CD4-positive, alpha-beta memory T cell (primary cell): ENCODE data around the gene CITED2. TPM values are rescaled to one million over a fixed set of nuclear protein-coding genes. Genes with fewer than 3 reads are reported as not detected.
A peak's percentile ranks its signal among the peaks of the same experiment; 100 is the strongest.
"Not testable (repeated sequence)": the region's sequence is repeated elsewhere in the genome, so short reads cannot be mapped to it uniquely, and the experiment has no call there.

Source experiments
- CTCF ChIA-PET: fragments of 350-600 bp; sonication (Branson Sonifier 250); formaldehyde crosslinking; loops from one replicate; lab custom pipeline; 2021; ENCODE audit warnings: inconsistent platforms; ENCODE audit not compliant: partially characterized antibody; lab: Charles Lee
- POLR2A ChIA-PET: fragments of 350-600 bp; sonication (Branson Sonifier 250); formaldehyde crosslinking; loops from one replicate; lab custom pipeline; 2021; ENCODE audit not compliant: partially characterized antibody; lab: Charles Lee
- DNase-seq, 5 donors: peaks; one replicate each; pipeline versions ENCODE4 v3.0.0 to v3.0.0-alpha.2; 2020 to 2022; ENCODE audit warnings: mixed read lengths in 1 of 5
- H3K27ac ChIP-seq: one replicate; pipeline ENCODE4 v1.7.0; 2013; ENCODE audit warnings: low read depth, low read length
- H3K27me3 ChIP-seq: 2 replicates; pipeline ENCODE4 v1.7.0; 2013; ENCODE audit warnings: mild to moderate bottlenecking, low read length, moderate library complexity; ENCODE audit not compliant: insufficient read depth
- H3K36me3 ChIP-seq: 2 replicates; pipeline ENCODE4 v1.7.0; 2013; ENCODE audit warnings: mild to moderate bottlenecking, low read length, moderate library complexity; ENCODE audit not compliant: insufficient read depth
- H3K4me1 ChIP-seq: 2 replicates; pipeline ENCODE4 v1.7.0; 2013; ENCODE audit warnings: mild to moderate bottlenecking, low read length, moderate library complexity; ENCODE audit not compliant: insufficient read depth
- H3K4me3 ChIP-seq, 2 donors: one replicate each; pipeline ENCODE4 v1.7.0; 2013; ENCODE audit warnings: low read length in 2 of 2, mild to moderate bottlenecking in 1 of 2
- H3K9me3 ChIP-seq, 2 donors: one replicate each; pipeline ENCODE4 v1.7.0; 2013; ENCODE audit warnings: low read length in 2 of 2, control low read depth in 1 of 2; ENCODE audit not compliant: control insufficient read depth in 1 of 2
- H3K27ac Mint-ChIP-seq, 7 donors: one replicate each; pipeline ENCODE4 v1.8.0; 2020 to 2021; ENCODE audit warnings: mixed read lengths in 7 of 7, mild to moderate bottlenecking in 6 of 7, inconsistent platforms in 3 of 7, moderate library complexity in 3 of 7
- H3K27me3 Mint-ChIP-seq, 2 donors: one replicate each; pipeline ENCODE4 v1.8.0; 2020 to 2021; ENCODE audit warnings: mixed read lengths in 2 of 2
- H3K36me3 Mint-ChIP-seq, 2 donors: one replicate each; pipeline ENCODE4 v1.8.0; 2020 to 2021; ENCODE audit warnings: mixed read lengths in 2 of 2, inconsistent platforms in 1 of 2, mild to moderate bottlenecking in 1 of 2
- H3K4me1 Mint-ChIP-seq, 4 donors: one replicate each; pipeline ENCODE4 v1.8.0; 2020 to 2021; ENCODE audit warnings: mixed read lengths in 4 of 4, mild to moderate bottlenecking in 1 of 4
- H3K4me3 Mint-ChIP-seq, 8 donors: one replicate each; pipeline ENCODE4 v1.8.0; 2020 to 2021; ENCODE audit warnings: mixed read lengths in 8 of 8, mild to moderate bottlenecking in 7 of 8, moderate library complexity in 6 of 8, inconsistent platforms in 3 of 8
- H3K9me3 Mint-ChIP-seq, 8 donors: one replicate each; pipeline ENCODE4 v1.8.0; 2020 to 2021; ENCODE audit warnings: mixed read lengths in 8 of 8, mild to moderate bottlenecking in 5 of 8, inconsistent platforms in 3 of 8, moderate library complexity in 1 of 8
- intact Hi-C: fragments of 100-400 bp; cut with micrococcal nuclease; formaldehyde crosslinking; loops from one replicate; pipeline ENCODE4 v1.15.1; 2023
- polyA plus RNA-seq, 2 donors: library from polyadenylated mRNA; unstranded; fragments of 300-500 nt; fragmentation: Illumina TruSeq; gene quantifications; one replicate each; pipeline ENCODE4 v1.2.3, GENCODE V29; 2021
- total RNA-seq, 2 experiments: library from RNA; stranded (reverse); gene quantifications; one replicate each; pipeline ENCODE4 v1.2.3, GENCODE V29; 2021

The CITED2 gene
- total and polyA plus RNA-seq, 4 experiments from 2014 or later: 37.1 to 118 (median 82.3) TPM

- Histone ChIP-seq H3K27ac (no peak overlapping the region), H3K4me3 (no peak overlapping the region), H3K27me3 (no peaks in the 10 kb centered on the region), H3K4me1 (peaks cover 47% of the 10 kb centered on the region), H3K36me3 (no peaks in the 10 kb centered on the region), H3K9me3 (no peaks in the 10 kb centered on the region)
- intact Hi-C loops: loop anchor here (1.0 to 5.0 kb wide), 3 partner anchors 527 to 1304 kb away; no protein-coding TSS in a partner anchor
- DNase-seq: no peak
- POLR2A ChIA-PET: interaction anchor here (1.2 kb wide), 1 partner anchor 149 kb away, joined by 3 read pairs; no protein-coding TSS in a partner anchor
- Mint-ChIP-seq H3K4me3 (no peak overlapping the region), H3K9me3 (peaks cover 0 to 1% (median 0%) of the 10 kb centered on the region in 8 donors), H3K36me3 (peaks cover 23 to 25% of the 10 kb centered on the region in 2 donors), H3K27ac (peak overlapping the region in 2 of 7 donors; percentile 10 to 99), H3K4me1 (peaks cover 36 to 63% (median 46%) of the 10 kb centered on the region in 4 donors), H3K27me3 (no peaks in the 10 kb centered on the region)
- CTCF ChIA-PET: interaction anchor here (1.4 to 4.9 kb wide), 2 partner anchors 10 to 149 kb away, joined by 4 to 238 read pairs; no protein-coding TSS in a partner anchor
These were observed 5.8 kb downstream of the CITED2 start for GRCh38 chr6:139368661-139369060.

GRCh38 chr6:139367810-139368351 lies 6.6 kb downstream of the CITED2 start:
- intact Hi-C loops: loop anchor here (5.0 kb wide), 1 partner anchor 1304 kb away; no protein-coding TSS in a partner anchor
- Histone ChIP-seq H3K9me3 (no peaks in the 10 kb centered on the region), H3K27me3 (no peaks in the 10 kb centered on the region), H3K36me3 (no peaks in the 10 kb centered on the region), H3K4me1 (peaks cover 47% of the 10 kb centered on the region), H3K4me3 (no peak overlapping the region), H3K27ac (no peak overlapping the region)
- H3K4me1 Mint-ChIP-seq: peaks cover 41 to 67% (median 52%) of the 10 kb centered on the region in 4 donors
- H3K36me3 Mint-ChIP-seq: peaks cover 18% of the 10 kb centered on the region in 2 donors
- peak overlapping the region in 1 of 8 donors; percentile 43 for H3K4me3 Mint-ChIP-seq
- no peak for DNase-seq
- ChIA-PET CTCF (interaction anchor here (1.3 to 4.9 kb wide), 3 partner anchors 11 to 148 kb away, joined by 4 to 238 read pairs (median 7); no protein-coding TSS in a partner anchor), POLR2A (interaction anchor here (0.8 to 1.2 kb wide), 2 partner anchors 76 to 148 kb away, joined by 3 read pairs; partner anchors contain the start of gene TXLNB)
- H3K9me3 Mint-ChIP-seq: no peaks in the 10 kb centered on the region
- peak overlapping the region in 6 of 7 donors; percentile 19 to 99 (median 62) for H3K27ac Mint-ChIP-seq
- no peaks in the 10 kb centered on the region for H3K27me3 Mint-ChIP-seq

GRCh38 chr6:139364982-139365379 lies 9.5 kb downstream of the CITED2 start:
- POLR2A ChIA-PET: interaction anchor here (0.6 to 2.9 kb wide), 18 partner anchors 9 to 591 kb away, joined by 3 to 50 read pairs (median 6); partner anchors contain the start of genes CCDC28A, CITED2, HECA and TXLNB

GRCh38 chr6:139364302-139364981 lies 10.0 kb downstream of the CITED2 start:
- no peaks in the 10 kb centered on the region for H3K9me3 ChIP-seq
- H3K4me1 ChIP-seq: peaks cover 20% of the 10 kb centered on the region
- H3K27ac Mint-ChIP-seq: peak overlapping the region in 6 of 7 donors; percentile 2 to 82 (median 62)
- H3K4me1 Mint-ChIP-seq: peaks cover 28 to 45% (median 33%) of the 10 kb centered on the region in 4 donors
- H3K4me3 ChIP-seq: no peak overlapping the region
- peak in 4 of 5 donors; percentile 66 to 74 (median 68) for DNase-seq
- no peaks in the 10 kb centered on the region for H3K9me3 Mint-ChIP-seq
- no peaks in the 10 kb centered on the region for H3K27me3 Mint-ChIP-seq
- ChIA-PET POLR2A (interaction anchor here (0.6 to 2.9 kb wide), 18 partner anchors 10 to 591 kb away, joined by 3 to 50 read pairs (median 6); partner anchors contain the start of genes CCDC28A, CITED2, HECA and TXLNB), CTCF (interaction anchor here (0.6 to 4.9 kb wide), 64 partner anchors 10 to 776 kb away, joined by 3 to 238 read pairs (median 4); partner anchors contain the start of genes CITED2, REPS1 and TXLNB)
- no peak overlapping the region for H3K27ac ChIP-seq
- no peaks in the 10 kb centered on the region for H3K36me3 Mint-ChIP-seq
- intact Hi-C loops: loop anchor here (1.0 to 5.0 kb wide), 8 partner anchors 42 to 548 kb away; partner anchors contain the start of gene TXLNB
- peak overlapping the region in 7 of 8 donors; percentile 27 to 64 (median 36) for H3K4me3 Mint-ChIP-seq
- H3K36me3 ChIP-seq: no peaks in the 10 kb centered on the region
- no peaks in the 10 kb centered on the region for H3K27me3 ChIP-seq

More at GRCh38 chr6:139364982-139365379, 9.5 kb downstream of the CITED2 start:
- Histone ChIP-seq H3K4me3 (no peak overlapping the region), H3K9me3 (no peaks in the 10 kb centered on the region), H3K4me1 (peaks cover 25% of the 10 kb centered on the region), H3K27me3 (no peaks in the 10 kb centered on the region), H3K36me3 (no peaks in the 10 kb centered on the region), H3K27ac (no peak overlapping the region)
- CTCF ChIA-PET: interaction anchor here (0.6 to 4.9 kb wide), 65 partner anchors 9 to 776 kb away, joined by 3 to 238 read pairs (median 4); partner anchors contain the start of genes CITED2, REPS1 and TXLNB
- intact Hi-C loops: loop anchor here (1.0 to 5.0 kb wide), 9 partner anchors 43 to 1307 kb away; partner anchors contain the start of gene TXLNB
- DNase-seq: no peak
- H3K27ac Mint-ChIP-seq: no peak overlapping the region
- no peak overlapping the region for H3K4me3 Mint-ChIP-seq
- H3K9me3 Mint-ChIP-seq: no peaks in the 10 kb centered on the region
- peaks cover 34 to 50% (median 38%) of the 10 kb centered on the region in 4 donors for H3K4me1 Mint-ChIP-seq
- no peaks in the 10 kb centered on the region for H3K36me3 Mint-ChIP-seq
- no peaks in the 10 kb centered on the region for H3K27me3 Mint-ChIP-seq

GRCh38 chr6:139363797-139364196 lies 10.7 kb downstream of the CITED2 start:
- H3K9me3 ChIP-seq, H3K4me3 Mint-ChIP-seq, H3K9me3 Mint-ChIP-seq, H3K36me3 ChIP-seq, H3K4me3 ChIP-seq, H3K27ac ChIP-seq, H3K27me3 Mint-ChIP-seq, H3K27me3 ChIP-seq, H3K36me3 Mint-ChIP-seq, DNase-seq: not testable (repeated sequence)
- ChIA-PET CTCF (interaction anchor here (0.9 to 4.9 kb wide), 37 partner anchors 10 to 775 kb away, joined by 3 to 238 read pairs (median 6); partner anchors contain the start of genes CITED2, REPS1 and TXLNB), POLR2A (interaction anchor here (0.9 to 2.9 kb wide), 14 partner anchors 10 to 590 kb away, joined by 3 to 50 read pairs (median 6); partner anchors contain the start of genes CCDC28A, CITED2, HECA and TXLNB)
- peak overlapping the region in 2 of 7 donors; percentile 58 to 59 for H3K27ac Mint-ChIP-seq
- H3K4me1 ChIP-seq: peaks cover 15% of the 10 kb centered on the region
- H3K4me1 Mint-ChIP-seq: peaks cover 27 to 38% (median 32%) of the 10 kb centered on the region in 4 donors
- intact Hi-C loops: loop anchor here (1.0 to 5.0 kb wide), 8 partner anchors 41 to 547 kb away; partner anchors contain the start of gene TXLNB

- H3K9me3 Mint-ChIP-seq, H3K4me1 ChIP-seq, H3K36me3 Mint-ChIP-seq, H3K27me3 ChIP-seq, POLR2A ChIA-PET, H3K27ac ChIP-seq, DNase-seq, H3K9me3 ChIP-seq, H3K4me3 Mint-ChIP-seq, H3K36me3 ChIP-seq, H3K4me3 ChIP-seq, H3K27me3 Mint-ChIP-seq: not testable (repeated sequence)
- H3K4me1 Mint-ChIP-seq: peaks cover 26 to 34% (median 29%) of the 10 kb centered on the region in 4 donors
- H3K27ac Mint-ChIP-seq: peak overlapping the region in 5 of 7 donors; percentile 35 to 84 (median 68)
- intact Hi-C loops: loop anchor here (5.0 kb wide), 1 partner anchor 41 kb away; no protein-coding TSS in a partner anchor
- CTCF ChIA-PET: interaction anchor here (1.6 to 3.8 kb wide), 2 partner anchors 71 to 144 kb away, joined by 4 to 63 read pairs; partner anchors contain the start of gene TXLNB
These were observed 11.3 kb downstream of the CITED2 start for GRCh38 chr6:139363123-139363522.
